ENCODE results near the gene ZNF644. TPM values are rescaled to one million over a fixed set of nuclear protein-coding genes. Genes with fewer than 3 reads are reported as not detected.

Gene ZNF644
- total RNA-seq, 1 donor from 2014 or later, result 68.5 TPM

GRCh38 chr1:91022518-91022929 lies 689 bp upstream of the ZNF644 start:
- intact Hi-C loops (cut with micrococcal nuclease), result loop anchor here (1.0 to 5.0 kb wide), 6 partner anchors 478 to 1940 kb away; partner anchors contain the start of genes CDC7 and RPL5

GRCh38 chr1:91020967-91021685 lies 709 bp downstream of the ZNF644 start:
- intact Hi-C loops (cut with micrococcal nuclease), result loop anchor here (1.0 to 5.0 kb wide), 6 partner anchors 144 to 1296 kb away; no protein-coding TSS in a partner anchor

- intact Hi-C loops (cut with micrococcal nuclease), result loop anchor here (2.0 to 5.0 kb wide), 4 partner anchors 144 to 1296 kb away; no protein-coding TSS in a partner anchor
Measured at GRCh38 chr1:91020486-91020885, 1.3 kb downstream of the ZNF644 start.

GRCh38 chr1:91018006-91018405 lies 3.8 kb downstream of the ZNF644 start:
- intact Hi-C loops (cut with micrococcal nuclease), result loop anchor here (1.0 kb wide), 1 partner anchor 1281 kb away; the partner anchor contains the start of gene RPAP2

- intact Hi-C loops (cut with micrococcal nuclease), result no loop called here
Measured at GRCh38 chr1:91015794-91016550, 5.9 kb downstream of the ZNF644 start.

- intact Hi-C loops (cut with micrococcal nuclease), result no loop called here
Measured at GRCh38 chr1:91015358-91015780, 6.5 kb downstream of the ZNF644 start.

- intact Hi-C loops (cut with micrococcal nuclease), result no loop called here
Measured at GRCh38 chr1:91014475-91014874, 7.4 kb downstream of the ZNF644 start.

GRCh38 chr1:91013302-91013701 lies 8.5 kb downstream of the ZNF644 start:
- intact Hi-C loops (cut with micrococcal nuclease), result no loop called here

GRCh38 chr1:91012196-91012595 lies 9.6 kb downstream of the ZNF644 start:
- intact Hi-C loops (cut with micrococcal nuclease), result no loop called here

- intact Hi-C loops (cut with micrococcal nuclease), result no loop called here
Measured at GRCh38 chr1:91011726-91012125, 10.1 kb downstream of the ZNF644 start.

GRCh38 chr1:91007827-91008226 lies 14.0 kb downstream of the ZNF644 start:
- intact Hi-C loops (cut with micrococcal nuclease), result no loop called here

- intact Hi-C loops (cut with micrococcal nuclease), result no loop called here
Measured at GRCh38 chr1:91007092-91007491, 14.7 kb downstream of the ZNF644 start.

GRCh38 chr1:91006113-91006908 lies 15.5 kb downstream of the ZNF644 start:
- intact Hi-C loops (cut with micrococcal nuclease), result no loop called here

GRCh38 chr1:91005285-91005684 lies 16.6 kb downstream of the ZNF644 start:
- intact Hi-C loops (cut with micrococcal nuclease), result no loop called here

GRCh38 chr1:91004145-91004544 lies 17.7 kb downstream of the ZNF644 start:
- intact Hi-C loops (cut with micrococcal nuclease), result no loop called here

GRCh38 chr1:90996742-90997413 lies 25.0 kb downstream of the ZNF644 start:
- intact Hi-C loops (cut with micrococcal nuclease), result no loop called here

GRCh38 chr1:90995311-90995894 lies 26.4 kb downstream of the ZNF644 start:
- intact Hi-C loops (cut with micrococcal nuclease), result no loop called here

- intact Hi-C loops (cut with micrococcal nuclease), result no loop called here
Measured at GRCh38 chr1:90994461-90994860, 27.4 kb downstream of the ZNF644 start.

GRCh38 chr1:90993245-90993644 lies 28.6 kb downstream of the ZNF644 start:
- intact Hi-C loops (cut with micrococcal nuclease), result no loop called here

- intact Hi-C loops (cut with micrococcal nuclease), result no loop called here
Measured at GRCh38 chr1:90990779-90991178, 31.1 kb downstream of the ZNF644 start.

- intact Hi-C loops (cut with micrococcal nuclease), result no loop called here
Measured at GRCh38 chr1:90989990-90990389, 31.8 kb downstream of the ZNF644 start.
